HepG2 (cell line): ENCODE results near the gene FRMPD3. TPM values are rescaled to one million over a fixed set of nuclear protein-coding genes. Genes with fewer than 3 reads are reported as not detected.
A peak's percentile ranks its signal among the peaks of the same experiment; 100 is the strongest.

Experiments used
- ATAC-seq: fragments of 200-7000 bp; cut with Tn5 transposase; 3 replicates; pipeline ENCODE4 v1.9.1; 2020; ENCODE audit warnings: mild to moderate bottlenecking, moderate library complexity
- BruUV-seq: library from RNA; stranded (reverse); fragments of 400-500 nt; replicated peaks from 2 replicates; lab custom pipeline; 2021; lab: Mats Ljungman, UMichigan
- CTCF ChIA-PET: fragments of 300-600 bp; formaldehyde crosslinking; extraction: SDS; loops from one replicate; lab custom pipeline; 2021; ENCODE audit warnings: low total read pairs, inconsistent platforms, low intra/inter-chr PET ratio; lab: Yijun Ruan, JAX
- POLR2A ChIA-PET: fragments of 350-600 bp; sonication (Branson Sonifier 250); formaldehyde crosslinking; loops from one replicate; lab custom pipeline; 2020; ENCODE audit warnings: antibody characterized with exemption, inconsistent platforms; lab: Yijun Ruan, JAX
- DNase-seq: peaks from one replicate; pipeline ENCODE4 v3.0.0-alpha.2; 2015; ENCODE audit warnings: low spot score
- FAIRE-seq: peaks from 3 replicates; lab custom pipeline; 2011; peaks lifted over from hg19 to GRCh38; lab: Jason Lieb, UNC
- H2AFZ ChIP-seq: one replicate; pipeline ENCODE4 v1.6.1; 2011; ENCODE audit warnings: low read length, inconsistent platforms
- H3K27ac ChIP-seq: fragments of 300-600 bp; 3 replicates; pipeline ENCODE4 v1.8.0; 2011; ENCODE audit warnings: mixed run types, mild to moderate bottlenecking, mixed read lengths, low read length, inconsistent platforms; ENCODE audit not compliant: insufficient read depth; ENCODE audit errors: extremely low read length
- H3K27me3 ChIP-seq, 2 experiments: fragments of 200-600 bp in 1 of 2; 2 replicates in 1 of 2; 3 replicates in 1 of 2; pipeline versions ENCODE4 v1.6.0 to v1.8.0; 2011; ENCODE audit warnings: low read length in 2 of 2, mild to moderate bottlenecking in 2 of 2, moderate library complexity in 2 of 2, inconsistent platforms in 1 of 2; ENCODE audit not compliant: insufficient read depth in 2 of 2, control insufficient read depth in 1 of 2
- H3K36me3 ChIP-seq, 2 experiments: fragments of 200-600 bp in 1 of 2; replicated peaks in 1 of 2; 2 replicates in 1 of 2; 3 replicates in 1 of 2; pipeline versions ENCODE4 v1.5.1 to v1.8.0; 2011; ENCODE audit warnings: low read length in 2 of 2, inconsistent platforms in 1 of 2; ENCODE audit not compliant: insufficient read depth in 2 of 2, control insufficient read depth in 1 of 2
- H3K4me1 ChIP-seq: 2 replicates; pipeline ENCODE4 v1.5.1; 2012; ENCODE audit warnings: low read length, inconsistent platforms; ENCODE audit not compliant: insufficient read depth
- H3K4me2 ChIP-seq: 2 replicates; pipeline ENCODE4 v1.6.0; 2011; ENCODE audit warnings: low read depth, low read length, inconsistent platforms
- H3K4me3 ChIP-seq, 3 experiments: fragments of 200-600 bp in 1 of 3; sonication (generic), shearing (Covaris generic) in 1 of 3; replicated peaks in 1 of 3; 2 replicates each; pipeline ENCODE4 v1.5.1; 2011 to 2016; ENCODE audit warnings: low read length in 3 of 3, inconsistent platforms in 2 of 3, low read depth in 2 of 3, mild to moderate bottlenecking in 2 of 3, control low read depth in 1 of 3, mixed read lengths in 1 of 3; ENCODE audit not compliant: insufficient read depth in 1 of 3
- H3K79me2 ChIP-seq: one replicate; pipeline ENCODE4 v1.6.1; 2011; ENCODE audit warnings: low read length, inconsistent platforms; ENCODE audit not compliant: insufficient read depth
- H3K9ac ChIP-seq: 2 replicates; pipeline ENCODE4 v1.6.0; 2011; ENCODE audit warnings: mild to moderate bottlenecking, low read depth, low read length, inconsistent platforms; ENCODE audit not compliant: insufficient read depth
- H3K9me3 ChIP-seq: 2 replicates; pipeline ENCODE4 v1.5.1; 2012; ENCODE audit warnings: mild to moderate bottlenecking, low read length
- H4K20me1 ChIP-seq: 2 replicates; pipeline ENCODE4 v1.6.0; 2011; ENCODE audit warnings: inconsistent platforms, mild to moderate bottlenecking, low read length, moderate library complexity; ENCODE audit not compliant: insufficient read depth
- AFF4 ChIP-seq: sonication (generic); formaldehyde crosslinking; IDR thresholded peaks from 2 replicates; pipeline ENCODE4 v1.4.0; 2020; ENCODE audit warnings: missing genetic modification reagents
- BRD4 ChIP-seq: sonication (generic); formaldehyde crosslinking; IDR thresholded peaks from 2 replicates; pipeline ENCODE4 v1.4.0; 2020; ENCODE audit warnings: missing genetic modification reagents
- MAFK ChIP-seq, 2 experiments: IDR thresholded peaks in 1 of 2; conservative IDR thresholded peaks in 1 of 2; 2 replicates each; pipeline ENCODE4 v1.6.1; 2011; ENCODE audit warnings: improper control_type of control experiment in 2 of 2, low read length in 2 of 2
- MLLT10 ChIP-seq: sonication (generic); formaldehyde crosslinking; IDR thresholded peaks from 2 replicates; pipeline ENCODE4 v1.4.0; 2020; ENCODE audit warnings: missing genetic modification reagents
- RFXANK ChIP-seq: IDR thresholded peaks from 2 replicates; pipeline ENCODE4 v1.6.1; 2016
- SNAPC5 ChIP-seq: sonication (generic); formaldehyde crosslinking; IDR thresholded peaks from 2 replicates; pipeline ENCODE4 v1.8.1; 2023; ENCODE audit warnings: mild to moderate bottlenecking, missing genetic modification reagents, borderline replicate concordance
- SSRP1 ChIP-seq: IDR thresholded peaks from 2 replicates; pipeline ENCODE4 v1.6.1; 2016; ENCODE audit warnings: control low read depth
- STAG1 ChIP-seq: sonication (generic); formaldehyde crosslinking; IDR thresholded peaks from 2 replicates; pipeline ENCODE4 v1.4.0; 2020; ENCODE audit warnings: missing genetic modification reagents
- TERF1 ChIP-seq: sonication (generic); formaldehyde crosslinking; IDR thresholded peaks from 2 replicates; pipeline ENCODE4 v1.8.0; 2022; ENCODE audit warnings: mild to moderate bottlenecking, missing genetic modification reagents, moderate library complexity
- XBP1 ChIP-seq: sonication (generic); formaldehyde crosslinking; IDR thresholded peaks from 2 replicates; pipeline ENCODE4 v1.5.0; 2020; ENCODE audit warnings: missing genetic modification reagents
- YY1 ChIP-seq: IDR thresholded peaks from 2 replicates; pipeline ENCODE4 v1.6.1; 2011; ENCODE audit warnings: low read length, low read depth, moderate library complexity, mild to moderate bottlenecking; ENCODE audit not compliant: insufficient read depth, insufficient replicate concordance
- ZNF337 ChIP-seq: sonication (generic); formaldehyde crosslinking; IDR thresholded peaks from 2 replicates; pipeline ENCODE4 v1.5.1; 2020; ENCODE audit warnings: missing genetic modification reagents, low read depth, mild to moderate bottlenecking, borderline replicate concordance
- ZNF382 ChIP-seq: sonication (generic); formaldehyde crosslinking; IDR thresholded peaks from 2 replicates; pipeline ENCODE4 v1.5.0; 2020; ENCODE audit warnings: missing genetic modification reagents, mild to moderate bottlenecking, borderline replicate concordance
- ZNF773 ChIP-seq: sonication (generic); formaldehyde crosslinking; IDR thresholded peaks from 2 replicates; pipeline ENCODE4 v1.4.0; 2020; ENCODE audit warnings: missing genetic modification reagents, borderline replicate concordance
- ZNF788 ChIP-seq: sonication (generic); formaldehyde crosslinking; IDR thresholded peaks from 2 replicates; pipeline ENCODE4 v1.5.0; 2020; ENCODE audit warnings: mild to moderate bottlenecking, missing genetic modification reagents, borderline replicate concordance
- WGBS: methylation state at CpG from one replicate; pipeline ENCODE4 v1.1.6; 2017; ENCODE audit warnings: low lambda C conversion rate; 5-methylcytosine and 5-hydroxymethylcytosine counted together
- in situ Hi-C: cut with HindIII; loops from 2 replicates; pipeline ENCODE4 v1.10.0; 2017; ENCODE audit warnings: low pct_unique_long_range_greater_than_20kb; ENCODE audit not compliant: extremely low pct_ligation_motif_present
- intact Hi-C: fragments of 100-400 bp; cut with micrococcal nuclease; formaldehyde crosslinking; loops from one replicate; pipeline ENCODE4 v1.10.0; 2022; ENCODE audit not compliant: unreplicated experiment
- polyA plus RNA-seq, 8 experiments: library from polyadenylated mRNA; depleted of rRNA in 3 of 8; stranded (reverse) in 7 of 8; unstranded in 1 of 8; fragments of >200 nt; fragmentation: Illumina TruSeq in 4 of 8; extraction: Trizol in 4 of 8; gene quantifications; 2 replicates each; pipeline versions ENCODE4 v1.2.1 to v1.2.3, GENCODE V29; 2011 to 2016; ENCODE audit warnings: low read depth in 4 of 8, missing spikeins in 1 of 8, mixed read lengths in 1 of 8; ENCODE audit not compliant: insufficient read depth in 1 of 8
- total RNA-seq, 5 experiments: library from RNA; depleted of rRNA; stranded (reverse); fragments of >200 nt; fragmentation: Illumina TruSeq; extraction: Trizol; gene quantifications; 2 replicates each; pipeline ENCODE4 v1.2.3, GENCODE V29; 2016; ENCODE audit warnings: low read depth in 1 of 5

Gene FRMPD3
- total and polyA plus RNA-seq, 2 of the 13 experiments (the other 11 are each of a cell fraction or from before 2014, with no cell fraction given) = not detected

GRCh38 chrX:107480272-107480671 is 30.8 kb downstream of the FRMPD3 start:
- no CpG with 5 or more reads among the region's 5 CpGs for WGBS
- Histone ChIP-seq H3K4me1 (no peaks in the 10 kb centered on the region), H3K36me3 (no peaks in the 10 kb centered on the region), H4K20me1 (no peaks in the 10 kb centered on the region), H3K27ac (no peak overlapping the region), H2AFZ (no peak overlapping the region), H3K79me2 (no peaks in the 10 kb centered on the region), H3K9ac (no peak overlapping the region), H3K9me3 (no peaks in the 10 kb centered on the region), H3K4me3 (no peak overlapping the region)
- CTCF ChIA-PET = no interaction called here
- ATAC-seq = no peak
- no peak for TF ChIP-seq SSRP1 (CRISPR knock-in tag)
- TF ChIP-seq MAFK (conservative IDR thresholded peaks at IDR 0.05 in 1 of 2, IDR thresholded peaks at IDR 0.05 in 1 of 2; ENCODE audit: low read length in 2 of 2) = peak; percentile 21 to 49; a peak in 3 of 4 replicates
- no peak for TF ChIP-seq YY1
- no peak for TF ChIP-seq TERF1 (CRISPR knock-in tag)
- no peak for TF ChIP-seq BRD4 (CRISPR knock-in tag)
- TF ChIP-seq, all 625 proteins: peak for 1
- Histone ChIP-seq H3K4me2 (no peak overlapping the region), H3K27me3 (no peaks in the 10 kb centered on the region)
- POLR2A ChIA-PET = no interaction called here
- DNase-seq (no peak), FAIRE-seq (no peak)
- intact Hi-C loops (no loop called here), in situ Hi-C loops (no loop called here)
- no TSS peak for BruUV-seq

- no peak overlapping the region for H3K9ac ChIP-seq
- no TSS peak for BruUV-seq
- in situ Hi-C loops = no loop called here
- TF ChIP-seq RFXANK (CRISPR knock-in tag) (no peak), MLLT10 (CRISPR knock-in tag) (no peak), SNAPC5 (CRISPR knock-in tag) (no peak), AFF4 (no peak), ZNF788 (CRISPR knock-in tag) (no peak), ZNF773 (CRISPR knock-in tag) (no peak), ZNF382 (CRISPR knock-in tag) (no peak), STAG1 (CRISPR knock-in tag) (no peak), XBP1 (CRISPR knock-in tag) (no peak), ZNF337 (CRISPR knock-in tag) (no peak)
These were observed 32.6 kb downstream of the FRMPD3 start for GRCh38 chrX:107482046-107482445.

More at GRCh38 chrX:107482046-107482445, 32.6 kb downstream of the FRMPD3 start:
- Histone ChIP-seq H4K20me1 (no peaks in the 10 kb centered on the region), H3K9me3 (no peaks in the 10 kb centered on the region), H3K4me1 (no peaks in the 10 kb centered on the region), H3K36me3 (no peaks in the 10 kb centered on the region), H2AFZ (no peak overlapping the region), H3K27me3 (no peaks in the 10 kb centered on the region), H3K79me2 (no peaks in the 10 kb centered on the region), H3K27ac (no peak overlapping the region), H3K4me3 (no peak overlapping the region), H3K4me2 (no peak overlapping the region)
- FAIRE-seq (no peak), DNase-seq (no peak), ATAC-seq (no peak)
- ChIA-PET POLR2A (no interaction called here), CTCF (no interaction called here)
- intact Hi-C loops = no loop called here
- 0% methylated on average over 3 of the region's 3 CpGs for WGBS
